ENCODE results near the gene CASP12.

Gene CASP12

GRCh38 chr11:104841185-104841584 is 57.1 kb downstream of the CASP12 start:
- DNase-seq (ENCODE audit: low read depth in 2 of 2, low spot score in 1 of 2) = no peak

GRCh38 chr11:104837969-104838639 is 60.2 kb downstream of the CASP12 start:
- DNase-seq (ENCODE audit: low read depth in 2 of 2, low spot score in 1 of 2) = no peak

GRCh38 chr11:104836691-104837090 is 61.6 kb downstream of the CASP12 start:
- no peak for DNase-seq (ENCODE audit: low read depth in 2 of 2, low spot score in 1 of 2)

Data from stimulated activated CD8-positive, alpha-beta memory T cell treated with anti-CD3 and anti-CD28 coated beads, Interleukin-4, amount 100 ng/mL, for 1 hour (primary cell).